Mammary epithelial cell (primary cell): ENCODE data around the gene SYNRG.

Source experiments
- EZH2 ChIP-seq: IDR thresholded peaks from 2 replicates; pipeline ENCODE4 v1.6.1; 2012; ENCODE audit warnings: low read length, inconsistent platforms, borderline replicate concordance
- TF ChIP-seq, protein P1 (sequence below), 2 donors: IDR thresholded peaks in 1 of 2; conservative IDR thresholded peaks in 1 of 2; 2 replicates each; pipeline ENCODE4 v1.5.1; 2011 to 2012; ENCODE audit warnings: inconsistent platforms in 2 of 2, low read length in 2 of 2, mild to moderate bottlenecking in 2 of 2, control low read depth in 1 of 2, low read depth in 1 of 2; ENCODE audit not compliant: insufficient read depth in 1 of 2; ENCODE audit errors: extremely low read depth in 1 of 2

DNA sequence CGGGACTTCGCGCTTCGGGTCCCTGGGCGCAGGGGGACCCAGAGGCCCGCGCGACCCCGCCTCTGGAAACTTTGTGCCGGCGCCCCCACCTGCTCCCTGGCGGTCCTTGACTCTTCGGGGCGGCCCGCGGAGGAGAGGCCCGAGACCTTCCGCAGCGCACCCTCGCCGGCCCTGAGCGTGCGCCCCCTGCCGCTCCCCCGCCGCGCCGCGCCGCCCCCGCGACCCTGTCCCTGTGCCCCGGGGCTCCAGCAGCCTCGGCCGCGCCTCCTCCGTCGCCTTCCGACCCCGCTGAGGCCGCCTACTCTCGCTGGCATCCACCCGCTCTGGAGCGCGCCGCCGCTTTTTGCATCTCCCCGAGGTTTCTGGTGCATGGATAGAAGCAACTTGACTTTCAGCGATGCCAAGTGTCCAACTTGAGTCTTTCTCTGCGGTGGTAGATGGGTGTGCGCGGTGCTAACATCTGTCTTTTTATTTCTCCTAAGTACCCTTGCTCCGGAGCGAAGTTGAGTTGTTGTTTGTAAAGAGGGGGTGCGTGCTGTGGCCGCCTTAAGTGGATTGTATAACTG, 119.1 kb downstream of the SYNRG start:
- TF ChIP-seq, protein P1, sequence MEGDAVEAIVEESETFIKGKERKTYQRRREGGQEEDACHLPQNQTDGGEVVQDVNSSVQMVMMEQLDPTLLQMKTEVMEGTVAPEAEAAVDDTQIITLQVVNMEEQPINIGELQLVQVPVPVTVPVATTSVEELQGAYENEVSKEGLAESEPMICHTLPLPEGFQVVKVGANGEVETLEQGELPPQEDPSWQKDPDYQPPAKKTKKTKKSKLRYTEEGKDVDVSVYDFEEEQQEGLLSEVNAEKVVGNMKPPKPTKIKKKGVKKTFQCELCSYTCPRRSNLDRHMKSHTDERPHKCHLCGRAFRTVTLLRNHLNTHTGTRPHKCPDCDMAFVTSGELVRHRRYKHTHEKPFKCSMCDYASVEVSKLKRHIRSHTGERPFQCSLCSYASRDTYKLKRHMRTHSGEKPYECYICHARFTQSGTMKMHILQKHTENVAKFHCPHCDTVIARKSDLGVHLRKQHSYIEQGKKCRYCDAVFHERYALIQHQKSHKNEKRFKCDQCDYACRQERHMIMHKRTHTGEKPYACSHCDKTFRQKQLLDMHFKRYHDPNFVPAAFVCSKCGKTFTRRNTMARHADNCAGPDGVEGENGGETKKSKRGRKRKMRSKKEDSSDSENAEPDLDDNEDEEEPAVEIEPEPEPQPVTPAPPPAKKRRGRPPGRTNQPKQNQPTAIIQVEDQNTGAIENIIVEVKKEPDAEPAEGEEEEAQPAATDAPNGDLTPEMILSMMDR (conservative IDR thresholded peaks at IDR 0.05 in 1 of 2, IDR thresholded peaks at IDR 0.05 in 1 of 2; ENCODE audit: extremely low read depth in 1 of 2, insufficient read depth in 1 of 2, low read depth in 1 of 2, low read length in 2 of 2) = no peak
- no peak for TF ChIP-seq EZH2
